Loucy (cell line): ENCODE results near the gene PATZ1.

ENCODE experiments used
- H2AFZ ChIP-seq: fragments of 200-600 bp; sonication (generic); 2 replicates; pipeline ENCODE4 v1.6.0; 2016; ENCODE audit warnings: antibody characterized with exemption, mild to moderate bottlenecking, low read length, moderate library complexity
- H3F3A ChIP-seq: fragments of 200-600 bp; 2 replicates; pipeline ENCODE4 v1.6.0; 2016; ENCODE audit warnings: antibody characterized with exemption, low read depth, mild to moderate bottlenecking
- H3K27me3 ChIP-seq: fragments of 200-600 bp; sonication (generic); 2 replicates; pipeline ENCODE4 v1.6.1; 2014; ENCODE audit warnings: low read length, mild to moderate bottlenecking; ENCODE audit not compliant: insufficient read depth, poor library complexity, severe bottlenecking
- H3K36me3 ChIP-seq: fragments of 200-600 bp; sonication (generic); 2 replicates; pipeline ENCODE4 v1.6.1; 2016; ENCODE audit warnings: low read length; ENCODE audit not compliant: insufficient read depth
- H3K4me1 ChIP-seq: fragments of 200-600 bp; sonication (generic); 2 replicates; pipeline ENCODE4 v1.5.1; 2014; ENCODE audit warnings: low read length, mild to moderate bottlenecking; ENCODE audit not compliant: insufficient read depth, poor library complexity, severe bottlenecking
- H3K4me2 ChIP-seq: fragments of 200-600 bp; sonication (generic); 2 replicates; pipeline ENCODE4 v1.6.0; 2014; ENCODE audit warnings: antibody characterized with exemption, low read length, low read depth, mild to moderate bottlenecking; ENCODE audit not compliant: poor library complexity, severe bottlenecking
- H3K4me3 ChIP-seq: fragments of 200-600 bp; sonication (generic); 2 replicates; pipeline ENCODE4 v1.5.1; 2014; ENCODE audit warnings: low read length, mild to moderate bottlenecking, mixed read lengths; ENCODE audit not compliant: poor library complexity, severe bottlenecking
- H3K79me2 ChIP-seq: fragments of 200-600 bp; sonication (generic); 2 replicates; pipeline ENCODE4 v1.6.1; 2014; ENCODE audit warnings: low read length; ENCODE audit not compliant: insufficient read depth
- H3K9ac ChIP-seq: fragments of 200-600 bp; sonication (generic); 2 replicates; pipeline ENCODE4 v1.6.0; 2014; ENCODE audit warnings: mild to moderate bottlenecking, low read depth, low read length, moderate library complexity; ENCODE audit not compliant: poor library complexity, severe bottlenecking
- H3K9me2 ChIP-seq: fragments of 200-600 bp; sonication (generic); replicated peaks from 2 replicates; pipeline ENCODE4 v1.6.1; 2016; ENCODE audit warnings: low read depth, low read length, mixed read lengths
- H3K9me3 ChIP-seq: fragments of 200-600 bp; sonication (generic); 2 replicates; pipeline ENCODE4 v1.6.1; 2014; ENCODE audit warnings: mild to moderate bottlenecking, antibody characterized with exemption, low read length, low read depth; ENCODE audit not compliant: insufficient read depth
- H4K20me1 ChIP-seq: fragments of 200-600 bp; sonication (generic); 2 replicates; pipeline ENCODE4 v1.6.0; 2014; ENCODE audit warnings: antibody characterized with exemption, low read length, mild to moderate bottlenecking; ENCODE audit not compliant: insufficient read depth, poor library complexity, severe bottlenecking
- CTCF ChIP-seq: fragments of 200-600 bp; sonication (generic); conservative IDR thresholded peaks from 2 replicates; pipeline ENCODE4 v1.5.1; 2014; ENCODE audit warnings: mild to moderate bottlenecking, antibody characterized with exemption, low read length
- EZH2phosphoT487 ChIP-seq: fragments of 200-600 bp; IDR thresholded peaks from 2 replicates; pipeline ENCODE4 v1.6.1; 2018; ENCODE audit warnings: antibody characterized with exemption, mild to moderate bottlenecking, moderate library complexity, borderline replicate concordance

The PATZ1 gene

DNA sequence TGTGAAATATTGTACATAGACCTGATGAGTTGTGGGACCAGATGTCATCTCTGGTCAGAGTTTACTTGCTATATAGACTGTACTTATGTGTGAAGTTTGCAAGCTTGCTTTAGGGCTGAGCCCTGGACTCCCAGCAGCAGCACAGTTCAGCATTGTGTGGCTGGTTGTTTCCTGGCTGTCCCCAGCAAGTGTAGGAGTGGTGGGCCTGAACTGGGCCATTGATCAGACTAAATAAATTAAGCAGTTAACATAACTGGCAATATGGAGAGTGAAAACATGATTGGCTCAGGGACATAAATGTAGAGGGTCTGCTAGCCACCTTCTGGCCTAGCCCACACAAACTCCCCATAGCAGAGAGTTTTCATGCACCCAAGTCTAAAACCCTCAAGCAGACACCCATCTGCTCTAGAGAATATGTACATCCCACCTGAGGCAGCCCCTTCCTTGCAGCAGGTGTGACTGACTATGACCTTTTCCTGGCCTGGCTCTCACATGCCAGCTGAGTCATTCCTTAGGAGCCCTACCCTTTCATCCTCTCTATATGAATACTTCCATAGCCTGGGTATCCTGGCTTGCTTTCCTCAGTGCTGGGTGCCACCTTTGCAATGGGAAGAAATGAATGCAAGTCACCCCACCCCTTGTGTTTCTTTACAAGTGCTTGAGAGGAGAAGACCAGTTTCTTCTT lies 66.2 kb downstream of the PATZ1 start:
- Histone ChIP-seq H3K9ac (no peak overlapping the region), H3K4me3 (no peak overlapping the region), H3K4me1 (peaks cover 7% of the 10 kb centered on the region), H3K9me3 (no peaks in the 10 kb centered on the region), H4K20me1 (peaks cover 6% of the 10 kb centered on the region), H3K79me2 (no peaks in the 10 kb centered on the region), H3K4me2 (no peak overlapping the region), H2AFZ (no peak overlapping the region), H3K36me3 (peaks cover 47% of the 10 kb centered on the region; the same call in 1 of the 2 replicates), H3K27me3 (no peaks in the 10 kb centered on the region), H3K9me2 (no peaks in the 10 kb centered on the region), H3F3A (no peaks in the 10 kb centered on the region)
- TF ChIP-seq EZH2phosphoT487, result no peak
- no peak for TF ChIP-seq CTCF

- Histone ChIP-seq H3K9me2 (no peaks in the 10 kb centered on the region), H3K4me2 (no peak overlapping the region), H4K20me1 (peaks cover under 1% of the 10 kb centered on the region), H3K79me2 (no peaks in the 10 kb centered on the region), H3K9me3 (no peaks in the 10 kb centered on the region), H3K9ac (no peak overlapping the region), H2AFZ (no peak overlapping the region), H3K4me3 (no peak overlapping the region), H3F3A (no peaks in the 10 kb centered on the region), H3K36me3 (peaks cover 52% of the 10 kb centered on the region; the same call in 1 of the 2 replicates), H3K4me1 (peaks cover under 1% of the 10 kb centered on the region), H3K27me3 (no peaks in the 10 kb centered on the region)
- no peak for TF ChIP-seq CTCF
- TF ChIP-seq EZH2phosphoT487, result no peak
Measured at GRCh38 chr22:31279327-31279669, 66.8 kb downstream of the PATZ1 start.

DNA sequence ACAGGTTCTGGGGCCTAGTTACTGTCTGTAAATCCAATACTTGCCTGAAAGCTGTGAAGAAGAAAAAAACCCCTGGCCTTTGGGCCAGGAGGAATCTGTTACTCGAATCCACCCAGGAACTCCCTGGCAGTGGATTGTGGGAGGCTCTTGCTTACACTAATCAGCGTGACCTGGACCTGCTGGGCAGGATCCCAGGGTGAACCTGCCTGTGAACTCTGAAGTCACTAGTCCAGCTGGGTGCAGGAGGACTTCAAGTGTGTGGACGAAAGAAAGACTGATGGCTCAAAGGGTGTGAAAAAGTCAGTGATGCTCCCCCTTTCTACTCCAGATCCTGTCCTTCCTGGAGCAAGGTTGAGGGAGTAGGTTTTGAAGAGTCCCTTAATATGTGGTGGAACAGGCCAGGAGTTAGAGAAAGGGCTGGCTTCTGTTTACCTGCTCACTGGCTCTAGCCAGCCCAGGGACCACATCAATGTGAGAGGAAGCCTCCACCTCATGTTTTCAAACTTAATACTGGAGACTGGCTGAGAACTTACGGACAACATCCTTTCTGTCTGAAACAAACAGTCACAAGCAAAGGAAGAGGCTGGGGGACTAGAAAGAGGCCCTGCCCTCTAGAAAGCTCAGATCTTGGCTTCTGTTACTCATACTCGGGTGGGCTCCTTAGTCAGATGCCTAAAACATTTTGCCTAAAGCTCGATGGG lies 67.4 kb downstream of the PATZ1 start:
- Histone ChIP-seq H3K4me3 (no peak overlapping the region), H3K27me3 (no peaks in the 10 kb centered on the region), H3F3A (no peaks in the 10 kb centered on the region), H3K9ac (no peak overlapping the region), H2AFZ (no peak overlapping the region), H3K36me3 (peaks cover 57% of the 10 kb centered on the region; the same call in 1 of the 2 replicates), H3K9me3 (no peaks in the 10 kb centered on the region), H3K9me2 (no peaks in the 10 kb centered on the region), H4K20me1 (no peaks in the 10 kb centered on the region), H3K4me2 (no peak overlapping the region), H3K4me1 (no peaks in the 10 kb centered on the region), H3K79me2 (no peaks in the 10 kb centered on the region)
- no peak for TF ChIP-seq CTCF
- TF ChIP-seq EZH2phosphoT487, result no peak
